CD4-positive, CD25-positive, alpha-beta regulatory T cell (primary cell): Measurements from ENCODE around the gene NDUFAF3. TPM values are rescaled to one million over a fixed set of nuclear protein-coding genes. Genes with fewer than 3 reads are reported as not detected.
A peak's percentile ranks its signal among the peaks of the same experiment; 100 is the strongest.

Source experiments
- ATAC-seq, 2 donors: fragments of 150-1000 bp; cut with Tn5 transposase; one replicate each; pipeline ENCODE4 v1.10.0; 2021; ENCODE audit warnings: low read depth in 2 of 2, moderate number of reproducible peaks in 2 of 2, moderate library complexity in 1 of 2
- DNase-seq, 3 donors: peaks; one replicate each; pipeline versions ENCODE4 v3.0.0 to v3.0.0-alpha.2; 2012 to 2022; ENCODE audit warnings: mixed read lengths in 1 of 3
- H3K27ac ChIP-seq: one replicate; pipeline ENCODE4 v1.7.0; 2013; ENCODE audit warnings: mild to moderate bottlenecking, low read length; ENCODE audit not compliant: insufficient read depth, poor library complexity, severe bottlenecking
- H3K27me3 ChIP-seq: one replicate; pipeline ENCODE4 v1.7.0; 2013; ENCODE audit warnings: low read length; ENCODE audit not compliant: control insufficient read depth, insufficient read depth
- H3K36me3 ChIP-seq: one replicate; pipeline ENCODE4 v1.7.0; 2013; ENCODE audit warnings: mild to moderate bottlenecking, low read length, moderate library complexity; ENCODE audit not compliant: control insufficient read depth, insufficient read depth
- H3K4me1 ChIP-seq: 2 replicates; pipeline ENCODE4 v1.7.0; 2013; ENCODE audit warnings: mild to moderate bottlenecking, low read length; ENCODE audit not compliant: insufficient read depth, control insufficient read depth, poor library complexity, severe bottlenecking
- H3K4me3 ChIP-seq: one replicate; pipeline ENCODE4 v1.7.0; 2013; ENCODE audit warnings: low read depth, mild to moderate bottlenecking, low read length, moderate library complexity
- H3K9me3 ChIP-seq, 2 experiments: 1 replicate in 1 of 2; 2 replicates in 1 of 2; pipeline ENCODE4 v1.7.0; 2013; ENCODE audit warnings: low read length in 2 of 2, mild to moderate bottlenecking in 1 of 2, moderate library complexity in 1 of 2; ENCODE audit not compliant: control insufficient read depth in 2 of 2
- H3K27ac Mint-ChIP-seq, 3 donors: one replicate each; pipeline ENCODE4 v1.8.0; 2020 to 2022; ENCODE audit warnings: mild to moderate bottlenecking in 3 of 3, mixed read lengths in 3 of 3, moderate library complexity in 2 of 3
- H3K27me3 Mint-ChIP-seq: one replicate; pipeline ENCODE4 v1.8.0; 2022; ENCODE audit warnings: mild to moderate bottlenecking, mixed read lengths
- H3K36me3 Mint-ChIP-seq: one replicate; pipeline ENCODE4 v1.8.0; 2020; ENCODE audit warnings: mixed read lengths
- H3K4me1 Mint-ChIP-seq, 4 donors: one replicate each; pipeline ENCODE4 v1.8.0; 2020 to 2022; ENCODE audit warnings: mixed read lengths in 4 of 4, mild to moderate bottlenecking in 1 of 4
- H3K4me3 Mint-ChIP-seq, 4 donors: one replicate each; pipeline ENCODE4 v1.8.0; 2020 to 2022; ENCODE audit warnings: mild to moderate bottlenecking in 4 of 4, mixed read lengths in 4 of 4, moderate library complexity in 3 of 4
- H3K9me3 Mint-ChIP-seq, 7 donors: one replicate each; pipeline ENCODE4 v1.8.0; 2020 to 2022; ENCODE audit warnings: mixed read lengths in 7 of 7, mild to moderate bottlenecking in 3 of 7, moderate library complexity in 2 of 7
- polyA plus RNA-seq, 4 donors: library from polyadenylated mRNA; unstranded; fragments of 300-500 nt; fragmentation: Illumina TruSeq; gene quantifications; one replicate each; pipeline ENCODE4 v1.2.3, GENCODE V29; 2021
- total RNA-seq: library from RNA; stranded (reverse); gene quantifications from one replicate; pipeline ENCODE4 v1.2.3, GENCODE V29; 2022

Gene NDUFAF3
- total and polyA plus RNA-seq, 5 donors from 2014 or later, result 57.8 to 179 (median 161) TPM

DNA sequence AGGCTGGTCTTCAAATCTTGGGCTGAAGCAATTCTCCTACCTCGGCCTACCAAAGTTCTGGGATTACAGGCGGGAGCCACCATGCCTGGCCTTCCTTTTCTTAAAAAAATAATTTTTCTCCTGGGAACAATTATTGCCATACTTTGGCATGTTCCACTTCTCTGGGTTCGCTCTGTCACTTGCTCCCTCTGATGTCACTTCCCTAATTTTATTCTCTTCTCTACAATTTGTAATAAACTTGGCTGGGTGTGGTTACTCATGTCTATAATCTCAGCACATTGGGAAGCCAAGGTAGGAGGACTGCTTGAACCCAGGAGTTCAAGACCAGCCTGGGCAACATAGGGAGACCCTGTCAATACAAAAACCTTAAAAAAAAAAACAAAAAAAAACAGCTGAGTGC is 13.4 kb downstream of the NDUFAF3 start:
- Histone ChIP-seq H3K4me1 (no peaks in the 10 kb centered on the region), H3K36me3 (peaks cover 70% of the 10 kb centered on the region), H3K4me3 (no peak overlapping the region), H3K27ac (no peak overlapping the region), H3K27me3 (no peaks in the 10 kb centered on the region), H3K9me3 (no peaks in the 10 kb centered on the region)
- H3K4me1 Mint-ChIP-seq, result peaks cover 0 to 9% (median 2%) of the 10 kb centered on the region in 4 donors
- no peak overlapping the region for H3K4me3 Mint-ChIP-seq
- DNase-seq, result no peak
- peaks cover 21% of the 10 kb centered on the region for H3K36me3 Mint-ChIP-seq
- H3K9me3 Mint-ChIP-seq, result peaks cover 0 to 3% (median 0%) of the 10 kb centered on the region in 7 donors
- H3K27me3 Mint-ChIP-seq, result no peaks in the 10 kb centered on the region
- no peak overlapping the region for H3K27ac Mint-ChIP-seq
- no peak for ATAC-seq

DNA sequence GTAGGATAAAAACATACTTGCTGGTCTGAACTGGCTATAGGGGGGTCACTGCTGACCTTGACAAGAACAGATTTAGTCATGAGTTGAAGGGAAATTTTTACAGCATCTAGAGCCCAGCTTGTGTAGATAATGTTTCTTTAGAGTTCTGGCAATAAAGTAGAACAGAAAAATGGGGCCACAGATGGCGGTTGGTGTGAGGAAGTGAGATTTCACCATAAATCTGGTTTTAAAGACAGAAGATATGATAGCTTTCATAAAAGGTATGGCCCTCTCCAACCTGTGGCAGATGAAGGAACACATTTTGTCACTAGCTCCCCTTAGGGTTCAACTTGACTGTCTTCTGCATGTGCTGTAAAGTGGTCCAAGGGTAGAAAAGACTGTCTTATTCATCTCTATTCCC is 31.6 kb downstream of the NDUFAF3 start:
- DNase-seq, result no peak
- no peaks in the 10 kb centered on the region for H3K4me1 ChIP-seq
- peaks cover 54% of the 10 kb centered on the region for H3K36me3 ChIP-seq
- no peaks in the 10 kb centered on the region for H3K27me3 ChIP-seq
- no peak overlapping the region for H3K27ac Mint-ChIP-seq
- no peaks in the 10 kb centered on the region for H3K9me3 ChIP-seq
- ATAC-seq, result no peak
- H3K27me3 Mint-ChIP-seq, result no peaks in the 10 kb centered on the region
- H3K27ac ChIP-seq, result no peak overlapping the region
- H3K9me3 Mint-ChIP-seq, result no peaks in the 10 kb centered on the region
- H3K4me3 Mint-ChIP-seq, result no peak overlapping the region
- H3K4me1 Mint-ChIP-seq, result peaks cover 0 to 18% (median 9%) of the 10 kb centered on the region in 4 donors
- no peak overlapping the region for H3K4me3 ChIP-seq
- H3K36me3 Mint-ChIP-seq, result peaks cover 31% of the 10 kb centered on the region

DNA sequence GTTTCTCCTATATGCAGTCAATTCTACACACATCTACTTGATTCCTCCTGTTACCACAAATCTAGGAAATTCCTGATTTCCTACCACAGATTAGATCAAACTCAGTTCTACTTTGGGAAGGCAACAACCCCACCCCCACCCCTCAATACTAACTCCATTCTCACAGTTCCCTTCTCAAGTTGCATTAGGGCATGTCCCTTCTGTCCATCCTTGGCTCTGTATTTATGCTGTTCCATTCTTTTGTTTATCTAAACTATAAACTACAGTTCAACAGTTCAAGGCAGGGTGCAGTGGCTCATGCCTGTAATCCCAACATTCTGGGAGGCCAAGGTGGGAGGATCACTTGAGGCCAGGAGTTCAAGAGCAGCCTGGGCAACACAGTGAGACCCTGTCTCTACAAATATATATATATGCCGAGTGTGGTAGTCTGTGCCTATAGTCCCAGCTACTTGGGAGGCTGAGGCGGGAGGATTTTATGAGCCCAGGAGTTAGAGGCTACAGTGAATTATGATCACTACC is 32.5 kb downstream of the NDUFAF3 start:
- ATAC-seq (no peak), DNase-seq (no peak)
- Histone ChIP-seq H3K9me3 (no peaks in the 10 kb centered on the region), H3K4me1 (no peaks in the 10 kb centered on the region), H3K27me3 (no peaks in the 10 kb centered on the region), H3K36me3 (peaks cover 54% of the 10 kb centered on the region), H3K4me3 (no peak overlapping the region), H3K27ac (no peak overlapping the region)
- peaks cover 0 to 18% (median 9%) of the 10 kb centered on the region in 4 donors for H3K4me1 Mint-ChIP-seq
- H3K9me3 Mint-ChIP-seq, result no peaks in the 10 kb centered on the region
- no peaks in the 10 kb centered on the region for H3K27me3 Mint-ChIP-seq
- H3K36me3 Mint-ChIP-seq, result peaks cover 31% of the 10 kb centered on the region
- no peak overlapping the region for H3K4me3 Mint-ChIP-seq
- no peak overlapping the region for H3K27ac Mint-ChIP-seq

DNA sequence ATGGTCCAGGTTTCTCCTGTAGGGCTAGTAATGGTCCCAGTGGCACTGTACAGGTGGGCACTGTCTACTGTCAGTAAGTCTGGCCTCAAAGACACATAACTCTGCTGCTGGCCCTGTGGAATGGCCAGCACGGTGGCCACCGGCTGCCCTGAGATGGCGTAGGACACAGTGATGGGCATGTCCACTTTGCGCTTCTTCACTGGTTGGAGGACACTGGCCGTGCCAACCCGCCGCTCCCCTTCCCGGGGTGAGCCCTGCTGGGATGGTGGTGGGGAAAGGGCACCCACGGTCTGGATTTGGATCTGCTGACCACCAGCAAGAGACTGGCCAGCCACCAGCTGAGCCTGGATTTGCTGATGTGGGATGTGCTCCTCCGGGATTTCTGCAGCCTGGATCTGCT is 35.3 kb downstream of the NDUFAF3 start:
- H3K4me3 ChIP-seq, result no peak overlapping the region
- no peaks in the 10 kb centered on the region for H3K9me3 Mint-ChIP-seq
- H3K9me3 ChIP-seq, result no peaks in the 10 kb centered on the region
- DNase-seq, result no peak
- peaks cover 21% of the 10 kb centered on the region for H3K36me3 Mint-ChIP-seq
- no peak overlapping the region for H3K27ac ChIP-seq
- no peak overlapping the region for H3K27ac Mint-ChIP-seq
- H3K4me1 ChIP-seq, result no peaks in the 10 kb centered on the region
- no peak for ATAC-seq
- H3K4me1 Mint-ChIP-seq, result peaks cover 0 to 7% (median 3%) of the 10 kb centered on the region in 4 donors
- H3K4me3 Mint-ChIP-seq, result no peak overlapping the region
- H3K36me3 ChIP-seq, result peaks cover 58% of the 10 kb centered on the region
- H3K27me3 Mint-ChIP-seq, result no peaks in the 10 kb centered on the region
- no peaks in the 10 kb centered on the region for H3K27me3 ChIP-seq

DNA sequence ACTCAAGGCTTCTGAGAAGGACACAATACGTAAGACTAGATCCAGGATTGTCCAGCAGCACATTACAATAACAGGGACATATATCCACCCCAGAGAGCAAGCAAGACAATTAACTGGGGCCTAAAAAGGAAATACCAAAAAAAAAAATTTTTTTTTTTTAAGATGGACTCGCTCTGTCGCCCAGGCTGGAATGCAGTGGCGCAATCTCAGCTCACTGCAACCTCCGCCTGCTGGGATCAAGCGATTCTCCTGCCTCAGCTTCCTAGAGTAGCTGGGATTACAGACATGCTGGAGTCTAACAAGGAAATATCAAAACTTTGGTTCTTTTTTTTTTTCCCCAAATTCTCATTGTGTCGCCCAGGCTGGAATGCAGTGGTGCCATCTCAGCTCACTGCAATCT is 36.1 kb downstream of the NDUFAF3 start:
- H3K36me3 Mint-ChIP-seq, result peaks cover 17% of the 10 kb centered on the region
- H3K36me3 ChIP-seq, result peaks cover 55% of the 10 kb centered on the region
- H3K27ac Mint-ChIP-seq, result peak overlapping the region in 1 of 3 donors; percentile 12

More for the DNA sequence above, 36.1 kb downstream of the NDUFAF3 start:
- Mint-ChIP-seq H3K9me3 (no peaks in the 10 kb centered on the region), H3K4me3 (no peak overlapping the region), H3K27me3 (no peaks in the 10 kb centered on the region), H3K4me1 (peaks cover 0 to 7% (median 2%) of the 10 kb centered on the region in 4 donors)
- H3K9me3 ChIP-seq, result no peaks in the 10 kb centered on the region
- no peak overlapping the region for H3K4me3 ChIP-seq
- H3K4me1 ChIP-seq, result no peaks in the 10 kb centered on the region
- DNase-seq (no peak), ATAC-seq (no peak)
- H3K27ac ChIP-seq, result no peak overlapping the region
- H3K27me3 ChIP-seq, result no peaks in the 10 kb centered on the region

Other genes starting within 250 kb of the NDUFAF3 start
- 29.3 TPM for gene PRKAR2A, start 174.2 kb upstream of the NDUFAF3 start, total RNA-seq
- 10 to 100 TPM; 13.4 to 15.3 (median 14.3) TPM for gene PRKAR2A, start 174.2 kb upstream of the NDUFAF3 start, polyA plus RNA-seq
- 8.0 TPM for gene SLC25A20, start 123.2 kb upstream of the NDUFAF3 start, total RNA-seq
- gene SLC25A20, start 123.2 kb upstream of the NDUFAF3 start, polyA plus RNA-seq, result 10 to 100 TPM; 21.5 to 32.6 (median 25.4) TPM
- gene ARIH2, start 103.3 kb upstream of the NDUFAF3 start, total RNA-seq, result 171 TPM
- gene ARIH2, start 103.3 kb upstream of the NDUFAF3 start, polyA plus RNA-seq, result 100 to 1,000 TPM; 110 to 114 (median 112) TPM
- 39.2 TPM for gene P4HTM, start 31.9 kb upstream of the NDUFAF3 start, total RNA-seq
- 10 to 100 TPM; 19.5 to 29.9 (median 24.4) TPM for gene P4HTM, start 31.9 kb upstream of the NDUFAF3 start, polyA plus RNA-seq
- gene WDR6, start 14.7 kb upstream of the NDUFAF3 start, total RNA-seq, result 208 TPM
- gene WDR6, start 14.7 kb upstream of the NDUFAF3 start, polyA plus RNA-seq, result 100 to 1,000 TPM in 3 of 4 donors, 10 to 100 TPM in 1; 74.0 to 117 (median 112) TPM
- 22.2 TPM for gene DALRD3, start 3.5 kb upstream of the NDUFAF3 start, total RNA-seq
- 10 to 100 TPM; 30.0 to 40.8 (median 32.1) TPM for gene DALRD3, start 3.5 kb upstream of the NDUFAF3 start, polyA plus RNA-seq
- gene IMPDH2, start 7.3 kb downstream of the NDUFAF3 start, total RNA-seq, result 78.4 TPM
- 10 to 100 TPM; 58.6 to 81.3 (median 73.0) TPM for gene IMPDH2, start 7.3 kb downstream of the NDUFAF3 start, polyA plus RNA-seq
- gene QRICH1, start 72.0 kb downstream of the NDUFAF3 start, total RNA-seq, result 219 TPM
- 10 to 100 TPM; 20.0 to 26.8 (median 24.1) TPM for gene QRICH1, start 72.0 kb downstream of the NDUFAF3 start, polyA plus RNA-seq
- 224 TPM for gene QARS1, start 82.6 kb downstream of the NDUFAF3 start, total RNA-seq
- gene QARS1, start 82.6 kb downstream of the NDUFAF3 start, polyA plus RNA-seq, result 100 to 1,000 TPM; 102 to 157 (median 132) TPM
- 57.8 TPM for gene USP19, start 98.7 kb downstream of the NDUFAF3 start, total RNA-seq
- gene USP19, start 98.7 kb downstream of the NDUFAF3 start, polyA plus RNA-seq, result 10 to 100 TPM; 23.4 to 29.2 (median 25.4) TPM
- 1.4 TPM for gene LAMB2, start 110.9 kb downstream of the NDUFAF3 start, total RNA-seq
- under 1 TPM in 1 of 4 donors, not detected in 3; 0.57 TPM for gene LAMB2, start 110.9 kb downstream of the NDUFAF3 start, polyA plus RNA-seq
- 12.9 TPM for gene CCDC71, start 144.2 kb downstream of the NDUFAF3 start, total RNA-seq
- 1 to 10 TPM in 2 of 4 donors, under 1 TPM in 2; 0.76 to 2.2 (median 1.3) TPM for gene CCDC71, start 144.2 kb downstream of the NDUFAF3 start, polyA plus RNA-seq
- gene KLHDC8B, start 149.5 kb downstream of the NDUFAF3 start, total RNA-seq, result 0.72 TPM
- gene KLHDC8B, start 149.5 kb downstream of the NDUFAF3 start, polyA plus RNA-seq, result 1 to 10 TPM in 1 of 4 donors, under 1 TPM in 3; 0.32 to 2.6 (median 0.76) TPM